Right lobe of liver (tissue), 6 donors: ENCODE results near the gene KCNRG. TPM values are rescaled to one million over a fixed set of nuclear protein-coding genes. Genes with fewer than 3 reads are reported as not detected.

ENCODE experiments used
- ATAC-seq, 4 donors: fragments of 200-7000 bp; cut with Tn5 transposase; one replicate each; pipeline ENCODE4 v1.9.1; 2020; ENCODE audit warnings: mild to moderate bottlenecking in 4 of 4, moderate library complexity in 4 of 4
- DNase-seq, 3 donors: peaks; one replicate each; pipeline ENCODE4 v3.0.0-alpha.2; 2020
- H3K27ac ChIP-seq, 3 donors: fragments of 200-600 bp; one replicate each; pipeline ENCODE4 v1.8.0; 2022
- H3K27me3 ChIP-seq, 2 donors: fragments of 200-600 bp; one replicate each; pipeline ENCODE4 v1.8.0; 2022
- H3K36me3 ChIP-seq, 4 donors: fragments of 200-600 bp; sonication (generic) in 1 of 4; one replicate each; pipeline versions ENCODE4 v1.5.1 to v1.8.0; 2017 to 2022; ENCODE audit warnings: control low read depth in 1 of 4
- H3K4me1 ChIP-seq, 4 donors: fragments of 200-600 bp; sonication (generic) in 1 of 4; one replicate each; pipeline versions ENCODE4 v1.5.1 to v1.8.0; 2017 to 2022; ENCODE audit warnings: control low read depth in 1 of 4
- H3K4me3 ChIP-seq, 3 donors: fragments of 200-600 bp; one replicate each; pipeline ENCODE4 v1.8.0; 2022
- H3K9me3 ChIP-seq, 4 donors: fragments of 200-600 bp; sonication (generic) in 1 of 4; one replicate each; pipeline versions ENCODE4 v1.5.1 to v1.8.0; 2017 to 2022; ENCODE audit warnings: control low read depth in 1 of 4
- CTCF ChIP-seq, 4 donors: fragments of 200-600 bp in 3 of 4; fragments of 450-650 bp in 1 of 4; IDR thresholded peaks; one replicate each; pipeline versions ENCODE4 v1.5.1 to v1.8.0; 2016 to 2022; ENCODE audit warnings: antibody characterized with exemption in 4 of 4, mild to moderate bottlenecking in 2 of 4
- POLR2A ChIP-seq: fragments of 450-650 bp; IDR thresholded peaks from one replicate; pipeline ENCODE4 v1.6.1; 2017; ENCODE audit warnings: antibody characterized with exemption, mild to moderate bottlenecking
- WGBS: methylation state at CpG from one replicate; pipeline ENCODE4 v1.1.6; 2018; ENCODE audit warnings: low coverage, low lambda C conversion rate; ENCODE audit not compliant: insufficient coverage; ENCODE audit errors: missing lambda C conversion rate; 5-methylcytosine and 5-hydroxymethylcytosine counted together
- intact Hi-C, 2 donors: fragments of 100-400 bp; cut with DNase I; formaldehyde crosslinking; loops; one replicate each; pipeline versions ENCODE4 v1.11.2 to v1.14.1; 2022
- microRNA counts: library from miRNA; unstranded; fragments of <30 nt; microRNA quantifications from one replicate; lab custom pipeline; 2016
- microRNA-seq, 2 donors: library from miRNA; unstranded; fragments of <30 nt; microRNA quantifications; one replicate each; pipeline ENCODE4, GENCODE V29; 2019 to 2020
- small RNA-seq, 2 experiments: library from RNA; depleted of rRNA; stranded (forward); fragments of <200 nt; gene quantifications; one replicate each; pipeline ENCODE3, GENCODE V24; 2016
- total RNA-seq, 6 experiments: library from RNA; depleted of rRNA in 2 of 6; stranded (reverse); fragments of >200 nt in 2 of 6; fragmentation: NEBNext Ultra II Directional in 3 of 6; extraction: Animal tissue kit (Norgen Biotek cat#: 25700) in 3 of 6; gene quantifications; one replicate each; pipeline versions ENCODE4 v1.1.0 to v1.2.4, GENCODE V29; 2016 to 2023
- donor health status: DM: no; HTN: yes; CAD: no.
- donor health status: DM: no; HTN: no; CAD: no.
- donor health status: DM: no; HTN: no; CAD: no.
- donor health status: DM: no; HTN: yes; CAD: no.
- donor health status: DM: no; HTN: yes; CAD: no.

Gene KCNRG
- total RNA-seq, 6 experiments from 2014 or later: 0.18 to 0.50 (median 0.36) TPM; not detected in 2

GRCh38 chr13:50065712-50066111 is 50.5 kb downstream of the KCNRG start:
- no peaks in the 10 kb centered on the region for H3K27me3 ChIP-seq
- intact Hi-C loops: no loop called here
- no peak for TF ChIP-seq CTCF (IDR thresholded peaks at IDR 0.05)
- no peak for TF ChIP-seq POLR2A
- no peak overlapping the region for H3K4me3 ChIP-seq
- DNase-seq: no peak
- H3K9me3 ChIP-seq: no peaks in the 10 kb centered on the region
- H3K4me1 ChIP-seq: peaks cover 0 to 8% (median 0%) of the 10 kb centered on the region in 4 donors
- peaks cover 0 to 2% (median 0%) of the 10 kb centered on the region in 4 donors for H3K36me3 ChIP-seq
- 77% methylated on average over 1 of the region's 1 CpG for WGBS
- no peak for ATAC-seq
- no peak overlapping the region for H3K27ac ChIP-seq

GRCh38 chr13:50068508-50068907 is 53.3 kb downstream of the KCNRG start:
- Histone ChIP-seq H3K9me3 (no peaks in the 10 kb centered on the region), H3K4me3 (no peak overlapping the region), H3K27ac (no peak overlapping the region), H3K27me3 (no peaks in the 10 kb centered on the region), H3K36me3 (peaks cover 0 to 2% (median 0%) of the 10 kb centered on the region in 4 donors), H3K4me1 (peaks cover 0 to 8% (median 0%) of the 10 kb centered on the region in 4 donors)
- intact Hi-C loops: no loop called here
- no peak for DNase-seq
- ATAC-seq: no peak
- TF ChIP-seq POLR2A (no peak), CTCF (IDR thresholded peaks at IDR 0.05) (no peak)

- Histone ChIP-seq H3K36me3 (peaks cover 0 to 2% (median 0%) of the 10 kb centered on the region in 4 donors), H3K27ac (no peak overlapping the region), H3K4me3 (no peak overlapping the region), H3K4me1 (peaks cover 0 to 8% (median 0%) of the 10 kb centered on the region in 4 donors), H3K9me3 (no peaks in the 10 kb centered on the region), H3K27me3 (no peaks in the 10 kb centered on the region)
- intact Hi-C loops: no loop called here
- no peak for ATAC-seq
- DNase-seq: no peak
- no peak for TF ChIP-seq CTCF (IDR thresholded peaks at IDR 0.05)
- TF ChIP-seq POLR2A: no peak
- 86% methylated on average over 1 of the region's 1 CpG for WGBS
Observed at GRCh38 chr13:50069261-50069660, 54.0 kb downstream of the KCNRG start.

- no peak for DNase-seq
- peaks cover 0 to 2% (median 0%) of the 10 kb centered on the region in 4 donors for H3K36me3 ChIP-seq
- no peak for ATAC-seq
- no peaks in the 10 kb centered on the region for H3K27me3 ChIP-seq
- peaks cover 0 to 8% (median 0%) of the 10 kb centered on the region in 4 donors for H3K4me1 ChIP-seq
- TF ChIP-seq CTCF (IDR thresholded peaks at IDR 0.05) (no peak), POLR2A (no peak)
- intact Hi-C loops: no loop called here
- no peak overlapping the region for H3K4me3 ChIP-seq
- H3K27ac ChIP-seq: no peak overlapping the region
- H3K9me3 ChIP-seq: no peaks in the 10 kb centered on the region
Observed at GRCh38 chr13:50070186-50070585, 54.9 kb downstream of the KCNRG start.

MicroRNA genes within 50 kb of the gene (microRNA counts, 767-probe panel; counts per million panel counts)
- 10,037 counts per million, percentile 54 among the panel's probes with 10 or more counts for microRNA hsa-miR-15a-5p (lab: Ali Mortazavi, UCI)
- 10,433 counts per million, percentile 55 among the panel's probes with 10 or more counts for microRNA hsa-miR-16-5p (lab: Ali Mortazavi, UCI)

Small RNA genes within 50 kb of the gene (microRNA-seq; reads per million reads assigned to microRNA genes)
- gene MIR15A: 2,401 to 2,792 reads per million in 2 donors
- gene MIR16-1: 3,516 to 3,593 reads per million in 2 donors
- gene MIR3613: 29.6 to 46.5 reads per million in 2 donors

Small RNA genes within 50 kb of the gene (small RNA-seq; reads per million reads assigned to genes)
- gene MIR16-1 (0 reads per million in 2 experiments), gene MIR3613 (0 reads per million in 2 experiments), gene RF02105 (0 reads per million in 2 experiments), gene RF02106 (0 reads per million in 2 experiments), gene RF02107 (0 reads per million in 2 experiments), gene RF02108 (0 reads per million in 2 experiments)

Other genes with a start within 250 kb of the KCNRG start
- gene KPNA3, start 222.8 kb upstream of the KCNRG start, total RNA-seq: 10 to 100 TPM; 16.3 to 27.2 (median 19.5) TPM
- 1 to 10 TPM; 4.1 to 7.9 (median 5.4) TPM for gene SPRYD7, start 79.1 kb upstream of the KCNRG start, total RNA-seq
- gene TRIM13, start 18.4 kb upstream of the KCNRG start, total RNA-seq: 10 to 100 TPM in 1 of 6 experiments, 1 to 10 TPM in 5; 5.6 to 10.8 (median 7.3) TPM